GM12878 (cell line): ENCODE data around the gene DMD. TPM values are rescaled to one million over a fixed set of nuclear protein-coding genes. Genes with fewer than 3 reads are reported as not detected.

Source experiments
- ATAC-seq: fragments of 200-7000 bp; cut with Tn5 transposase; 3 replicates; pipeline ENCODE4 v1.9.1; 2020; ENCODE audit warnings: mild to moderate bottlenecking, moderate library complexity
- BruUV-seq: library from RNA; stranded (reverse); fragments of 400-500 nt; replicated peaks from 2 replicates; lab custom pipeline; 2021; lab: Mats Ljungman, UMichigan
- CTCF ChIA-PET: fragments of 300-600 bp; sonication (Branson Sonifier 250); formaldehyde crosslinking; extraction: SDS; loops from one replicate; lab custom pipeline; 2021; ENCODE audit warnings: inconsistent platforms; lab: Yijun Ruan, JAX
- POLR2A ChIA-PET: fragments of 350-600 bp; formaldehyde crosslinking; extraction: SDS; loops from one replicate; lab custom pipeline; 2021; ENCODE audit warnings: inconsistent platforms; lab: Charles Lee
- RAD21 ChIA-PET: fragments of 300-600 bp; sonication (Branson Sonifier 250); formaldehyde crosslinking; loops from one replicate; lab custom pipeline; 2023; ENCODE audit warnings: antibody characterized with exemption; ENCODE audit not compliant: unreplicated experiment; lab: Charles Lee
- SMC1A ChIA-PET: fragments of 300-600 bp; sonication (Branson Sonifier 250); formaldehyde crosslinking; loops from one replicate; lab custom pipeline; 2023; ENCODE audit not compliant: unreplicated experiment, uncharacterized antibody; lab: Charles Lee
- DNase-seq: peaks from one replicate; pipeline ENCODE4 v3.0.0-alpha.2; 2011; ENCODE audit warnings: low read depth, low spot score
- FAIRE-seq: peaks from 3 replicates; lab custom pipeline; 2011; peaks lifted over from hg19 to GRCh38; lab: Jason Lieb, UNC
- H2AFZ ChIP-seq: 2 replicates; pipeline ENCODE4 v1.6.0; 2011; ENCODE audit warnings: low read depth, low read length, control low read depth; ENCODE audit not compliant: control insufficient read depth
- H3K27ac ChIP-seq: 2 replicates; pipeline ENCODE4 v1.5.1; 2011; ENCODE audit warnings: control low read depth; ENCODE audit not compliant: control insufficient read depth, insufficient read depth
- H3K27me3 ChIP-seq, 2 experiments: replicated peaks in 1 of 2; 2 replicates each; pipeline versions ENCODE4 v1.6.0 to v1.6.1; 2011; ENCODE audit warnings: low read length in 1 of 2; ENCODE audit not compliant: control insufficient read depth in 2 of 2, insufficient read depth in 2 of 2
- H3K36me3 ChIP-seq, 2 experiments: 2 replicates each; pipeline ENCODE4 v1.5.1; 2011; ENCODE audit warnings: low read length in 1 of 2; ENCODE audit not compliant: control insufficient read depth in 2 of 2, insufficient read depth in 2 of 2
- H3K4me1 ChIP-seq: 2 replicates; pipeline ENCODE4 v1.6.1; 2011; ENCODE audit warnings: mild to moderate bottlenecking, low read length, moderate library complexity, mixed read lengths; ENCODE audit not compliant: control insufficient read depth, insufficient read depth
- H3K4me2 ChIP-seq: 2 replicates; pipeline ENCODE4 v1.6.0; 2011; ENCODE audit warnings: control low read depth; ENCODE audit not compliant: control insufficient read depth, insufficient read depth
- H3K4me3 ChIP-seq: fragments of 200-600 bp; sonication (generic); 2 replicates; pipeline ENCODE4 v1.5.1; 2016
- H3K79me2 ChIP-seq: 2 replicates; pipeline ENCODE4 v1.6.0; 2011; ENCODE audit warnings: low read length; ENCODE audit not compliant: control insufficient read depth, insufficient read depth
- H3K9ac ChIP-seq: 2 replicates; pipeline ENCODE4 v1.8.0; 2011; ENCODE audit warnings: low read length, control low read depth, mixed read lengths; ENCODE audit not compliant: control insufficient read depth, insufficient read depth
- H3K9me3 ChIP-seq: replicated peaks from 3 replicates; pipeline ENCODE4 v1.5.1; 2011; ENCODE audit warnings: mild to moderate bottlenecking, low read length; ENCODE audit not compliant: control insufficient read depth, insufficient read depth
- H4K20me1 ChIP-seq: 2 replicates; pipeline ENCODE4 v1.6.0; 2011; ENCODE audit not compliant: control insufficient read depth, insufficient read depth
- CEBPZ ChIP-seq: fragments of 150-350 bp; IDR thresholded peaks from 2 replicates; pipeline ENCODE4 v1.6.1; 2016; ENCODE audit warnings: low read depth, low read length
- CHD2 ChIP-seq: IDR thresholded peaks from 2 replicates; pipeline ENCODE4 v1.6.1; 2011; ENCODE audit warnings: low read depth, low read length, improper control_type of control experiment, borderline replicate concordance
- CHD4 ChIP-seq: fragments of 200-600 bp; sonication (generic); IDR thresholded peaks from 2 replicates; pipeline ENCODE4 v1.6.1; 2016; ENCODE audit warnings: mild to moderate bottlenecking
- ESRRA ChIP-seq: IDR thresholded peaks from 2 replicates; pipeline ENCODE4 v1.6.1; 2012; ENCODE audit warnings: mild to moderate bottlenecking, low read length, improper control_type of control experiment
- KAT2A ChIP-seq: conservative IDR thresholded peaks from 2 replicates; pipeline ENCODE4 v1.6.1; 2011; ENCODE audit warnings: low read depth, low read length; ENCODE audit not compliant: control insufficient read depth
- MAX ChIP-seq: IDR thresholded peaks from 2 replicates; pipeline ENCODE4 v1.6.1; 2012; ENCODE audit warnings: low read depth, low read length, improper control_type of control experiment
- NFIC ChIP-seq: IDR thresholded peaks from 2 replicates; pipeline ENCODE4 v1.6.1; 2012; ENCODE audit warnings: low read depth, mild to moderate bottlenecking, inconsistent platforms, low read length, moderate library complexity
- NFYB ChIP-seq: IDR thresholded peaks from 2 replicates; pipeline ENCODE4 v1.6.1; 2011; ENCODE audit warnings: low read depth, mild to moderate bottlenecking, low read length, improper control_type of control experiment, moderate library complexity; ENCODE audit not compliant: insufficient read depth
- NR2F1 ChIP-seq: fragments of 450-650 bp; conservative IDR thresholded peaks from 2 replicates; pipeline ENCODE4 v1.6.1; 2017; ENCODE audit warnings: mild to moderate bottlenecking
- RELA ChIP-seq: fragments of 450-650 bp; IDR thresholded peaks from 2 replicates; pipeline ENCODE4 v1.8.0; 2014; ENCODE audit warnings: borderline replicate concordance; ENCODE audit not compliant: partially characterized antibody
- SMAD5 ChIP-seq: IDR thresholded peaks from 2 replicates; pipeline ENCODE4 v1.6.1; 2016; ENCODE audit warnings: antibody characterized with exemption, low read depth
- TARDBP ChIP-seq: IDR thresholded peaks from 2 replicates; pipeline ENCODE4 v1.6.1; 2016; ENCODE audit warnings: borderline replicate concordance
- USF1 ChIP-seq: IDR thresholded peaks from 2 replicates; pipeline ENCODE4 v1.6.1; 2011; ENCODE audit warnings: borderline replicate concordance, low read depth, mild to moderate bottlenecking, moderate library complexity, mixed read lengths, low read length; ENCODE audit not compliant: insufficient read depth; ENCODE audit errors: extremely low read length
- ZBTB33 ChIP-seq: fragments of 450-650 bp; IDR thresholded peaks from 2 replicates; pipeline ENCODE4 v1.6.1; 2017; ENCODE audit warnings: mild to moderate bottlenecking
- ZNF687 ChIP-seq: fragments of 450-650 bp; IDR thresholded peaks from 2 replicates; pipeline ENCODE4 v1.6.1; 2017; ENCODE audit warnings: mild to moderate bottlenecking, moderate library complexity
- WGBS: methylation state at CpG from one replicate; pipeline ENCODE4 v1.1.6; 2016; ENCODE audit warnings: low lambda C conversion rate; ENCODE audit not compliant: insufficient replicate concordance, insufficient coverage; ENCODE audit errors: missing lambda C conversion rate; 5-methylcytosine and 5-hydroxymethylcytosine counted together
- in situ Hi-C: fragments of 300-500 bp; cut with MboI; formaldehyde crosslinking; loops from 9 replicates; pipeline ENCODE4 v1.14.3; 2018; ENCODE audit warnings: mixed read lengths
- intact Hi-C: fragments of 100-400 bp; cut with micrococcal nuclease; formaldehyde crosslinking; loops from one replicate; pipeline ENCODE4 v1.14.2; 2022; ENCODE audit not compliant: unreplicated experiment
- polyA plus RNA-seq, 11 experiments: library from polyadenylated mRNA; depleted of rRNA in 4 of 11; unstranded in 6 of 11; stranded (reverse) in 5 of 11; fragments of >200 nt; fragmentation: Nextera tagmentation in 4 of 11; fragmentation: Illumina TruSeq in 1 of 11; extraction: Ambion mirVana in 4 of 11; extraction: Trizol in 1 of 11; gene quantifications; 1 replicate in 1 of 11; 2 replicates in 10 of 11; pipeline versions ENCODE4 v1.2.1 to v1.2.3, GENCODE V29; 2011 to 2016; ENCODE audit warnings: inconsistent platforms in 2 of 11, missing spikeins in 2 of 11, low read depth in 1 of 11
- total RNA-seq, 4 experiments: library from RNA; depleted of rRNA in 3 of 4; stranded (reverse); fragments of >200 nt in 3 of 4; fragmentation: Illumina TruSeq in 1 of 4; extraction: Trizol in 1 of 4; gene quantifications; 2 replicates each; pipeline versions ENCODE4 v1.2.1 to v1.2.3, GENCODE V29; 2013 to 2021

DMD gene
- total and polyA plus RNA-seq, 10 of the 15 experiments (the other 5 are each of a cell fraction or from before 2014, with no cell fraction given), result 1.4 to 24.3 (median 4.3) TPM

GRCh38 chrX:31832263-31832662 is 1379.1 kb downstream of the DMD start:
- no peak overlapping the region for H2AFZ ChIP-seq
- FAIRE-seq (no peak), DNase-seq (no peak), ATAC-seq (no peak)
- no peaks in the 10 kb centered on the region for H3K9me3 ChIP-seq
- H4K20me1 ChIP-seq, result no peaks in the 10 kb centered on the region
- H3K79me2 ChIP-seq, result no peaks in the 10 kb centered on the region
- no TSS peak for BruUV-seq
- in situ Hi-C loops, result no loop called here
- ChIA-PET CTCF (no interaction called here), SMC1A (interaction anchor here (0.6 kb wide), 1 partner anchor 863 kb away, joined by 3 read pairs; no protein-coding TSS in a partner anchor), POLR2A (no interaction called here), RAD21 (no interaction called here)
- H3K36me3 ChIP-seq, result no peaks in the 10 kb centered on the region
- no peaks in the 10 kb centered on the region for H3K4me1 ChIP-seq
- H3K9ac ChIP-seq, result no peak overlapping the region
- 0% methylated on average over 1 of the region's 1 CpG for WGBS
- no peaks in the 10 kb centered on the region for H3K27me3 ChIP-seq
- H3K4me2 ChIP-seq, result no peak overlapping the region
- no peak overlapping the region for H3K4me3 ChIP-seq
- no peak overlapping the region for H3K27ac ChIP-seq
- intact Hi-C loops, result no loop called here
- TF ChIP-seq ZBTB33 (no peak), USF1 (no peak), SMAD5 (no peak), MAX (no peak), NFYB (no peak), KAT2A (no peak), CHD2 (no peak), RELA (no peak), NR2F1 (no peak), ZNF687 (no peak), ESRRA (no peak), CEBPZ (no peak), CHD4 (no peak), TARDBP (no peak), NFIC (no peak)
